EL (cell line): Measurements from ENCODE around the gene DIDO1.

Experiments used
- DNase-seq: peaks from one replicate; pipeline ENCODE4 v3.0.0-alpha.2; 2016

DIDO1 gene

DNA sequence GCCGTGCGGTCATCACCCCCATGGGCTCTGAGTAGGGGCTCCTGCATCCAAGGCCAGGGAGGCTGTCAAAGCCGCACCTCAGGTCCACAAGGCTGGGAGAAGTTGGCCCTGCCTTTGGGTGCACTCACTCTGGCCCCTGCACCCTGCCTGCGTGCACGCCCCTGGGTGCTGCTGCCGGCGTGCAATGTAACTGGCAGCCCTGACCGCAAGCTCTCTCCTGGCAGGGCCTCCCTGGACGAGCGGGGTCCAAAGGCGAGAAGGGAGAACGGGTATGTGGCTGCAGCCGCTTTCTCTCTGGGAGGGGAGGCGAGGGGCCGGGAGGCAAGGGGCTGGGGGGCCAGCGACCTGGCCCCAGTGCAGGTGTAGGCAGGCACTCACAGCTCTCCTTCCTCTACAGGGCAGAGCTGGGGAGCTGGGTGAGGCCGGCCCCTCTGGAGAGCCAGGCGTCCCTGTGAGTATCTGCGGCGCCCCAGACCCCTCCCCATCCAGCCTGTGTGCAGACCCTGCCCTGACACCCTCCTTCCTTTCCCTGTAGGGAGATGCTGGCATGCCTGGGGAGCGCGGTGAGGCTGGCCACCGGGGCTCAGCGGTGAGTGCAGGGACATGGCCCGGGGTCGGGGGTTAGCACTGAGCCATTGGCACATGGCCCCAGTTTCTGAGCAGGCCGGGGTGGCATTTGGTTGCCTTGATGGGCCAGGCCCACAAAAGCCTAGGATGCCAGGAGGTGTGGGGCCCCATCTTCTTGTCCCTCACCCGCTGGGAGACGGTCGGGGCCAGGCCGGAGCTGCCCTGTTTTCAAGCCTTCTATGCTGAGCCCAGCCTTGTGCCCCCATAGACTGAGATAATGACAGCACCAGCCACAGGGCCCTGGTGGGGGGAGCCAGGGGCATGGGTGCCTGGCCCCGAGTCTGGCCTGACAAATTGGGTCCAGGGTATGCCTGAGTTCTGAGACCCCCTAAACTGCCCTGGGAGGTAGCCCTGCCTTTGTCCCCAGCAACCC, 96.8 kb downstream of the DIDO1 start:
- no peak for DNase-seq

DNA sequence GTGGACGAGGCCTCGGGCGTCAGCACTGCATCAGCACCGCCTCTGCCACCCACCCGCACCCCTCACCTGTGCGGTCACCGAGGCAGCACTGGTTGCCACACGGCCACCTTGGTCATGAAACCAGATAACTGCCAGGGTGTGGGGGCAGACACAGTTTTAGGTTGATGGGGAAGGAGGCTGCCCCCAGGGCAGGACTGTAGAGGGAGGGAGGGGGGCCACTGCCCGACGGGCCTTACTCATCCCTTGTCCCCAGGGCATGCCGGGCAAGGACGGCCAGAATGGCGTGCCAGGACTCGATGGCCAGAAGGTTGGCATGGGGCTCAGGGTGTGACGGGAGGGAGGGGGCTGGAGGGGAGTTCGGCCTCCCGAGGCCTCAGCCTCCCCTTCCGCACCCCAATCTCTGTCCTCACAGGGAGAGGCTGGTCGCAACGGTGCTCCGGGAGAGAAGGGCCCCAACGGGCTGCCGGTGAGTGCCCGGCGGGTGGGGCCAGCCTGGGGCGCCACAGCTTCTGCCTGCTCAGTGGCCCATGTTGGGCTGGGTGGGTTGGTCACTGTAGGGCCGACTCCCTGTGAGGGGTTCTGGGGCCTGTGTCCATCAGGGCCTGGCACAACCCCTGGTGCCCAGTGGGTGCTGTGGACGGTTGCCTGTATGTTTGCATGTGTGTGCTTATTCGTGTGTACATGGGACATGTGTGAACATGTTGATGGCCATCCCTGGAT, 97.6 kb downstream of the DIDO1 start:
- no peak for DNase-seq

DNA sequence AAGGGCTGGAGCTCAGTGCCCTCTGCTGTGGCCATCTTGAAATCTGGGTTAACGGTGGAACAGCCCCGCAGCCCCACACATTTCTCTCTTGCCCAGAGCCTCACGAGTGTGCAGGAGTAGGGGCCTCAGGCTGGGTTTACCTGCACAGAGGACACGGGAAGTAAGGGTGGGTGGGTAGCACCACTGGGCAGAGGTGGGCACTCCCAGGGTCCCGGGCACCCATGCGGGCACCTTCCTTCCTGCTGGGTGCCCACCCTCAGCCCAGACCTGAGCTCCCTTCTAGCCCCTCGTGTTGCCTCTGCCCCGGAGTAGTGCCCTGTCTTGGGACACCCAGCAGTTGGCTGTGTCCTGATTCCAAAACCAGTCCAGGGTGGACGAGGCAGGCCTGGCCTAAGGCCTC, 98.3 kb downstream of the DIDO1 start:
- no peak for DNase-seq
